ENCODE measurements around the gene APBA2.

APBA2 gene

DNA sequence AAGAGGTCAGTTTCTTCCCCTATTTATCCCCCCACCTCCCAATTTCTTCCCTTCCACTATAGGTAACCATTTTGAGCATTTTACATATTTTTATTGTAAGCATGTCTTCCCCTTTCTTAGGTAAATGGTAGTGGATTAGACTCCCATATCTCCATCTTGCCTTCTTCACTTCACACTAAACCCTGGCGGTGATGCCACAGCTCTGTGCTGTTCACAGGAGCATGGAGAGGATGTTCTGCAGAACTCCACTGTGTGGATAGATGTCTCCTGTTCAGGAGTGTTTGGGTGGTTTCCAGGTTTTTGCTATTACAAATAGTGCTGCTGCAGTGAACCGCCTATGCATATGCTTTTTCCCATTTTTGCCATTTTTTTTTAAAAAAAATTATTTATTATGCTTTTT is 201.1 kb downstream of the APBA2 start:
- Histone ChIP-seq H3F3A (ENCODE audit: insufficient read depth, low read length) (no peaks in the 10 kb centered on the region), H3K4me3 (ENCODE audit: low read length) (no peak overlapping the region), H4K20me1 (ENCODE audit: insufficient read depth, low read length) (no peaks in the 10 kb centered on the region), H3K9ac (ENCODE audit: low read length) (no peak overlapping the region), H3K36me3 (replicated peaks; ENCODE audit: insufficient read depth, low read length) (no peaks in the 10 kb centered on the region), H3K79me2 (ENCODE audit: low read length) (no peaks in the 10 kb centered on the region), H3K27ac (ENCODE audit: low read length) (no peak overlapping the region), H3K4me1 (ENCODE audit: low read length) (no peaks in the 10 kb centered on the region), H3K27me3 (replicated peaks; ENCODE audit: insufficient read depth, low read length) (no peaks in the 10 kb centered on the region), H3K9me2 (replicated peaks; ENCODE audit: insufficient read depth, low read length) (no peaks in the 10 kb centered on the region), H3K9me3 (replicated peaks; ENCODE audit: insufficient read depth, low read length) (no peaks in the 10 kb centered on the region), H3K4me2 (ENCODE audit: low read depth, low read length) (no peak overlapping the region), H2AFZ (ENCODE audit: low read length) (no peak overlapping the region)
- TF ChIP-seq EZH2 (optimal IDR thresholded peaks at IDR 0.05; ENCODE audit: low read depth, low read length) = no peak
- no peak for TF ChIP-seq CTCF (IDR thresholded peaks at IDR 0.05; ENCODE audit: low read length)
- TF ChIP-seq EZH2phosphoT487 (IDR thresholded peaks at IDR 0.05; ENCODE audit: low read length) = no peak
- DNase-seq = no peak

DNA sequence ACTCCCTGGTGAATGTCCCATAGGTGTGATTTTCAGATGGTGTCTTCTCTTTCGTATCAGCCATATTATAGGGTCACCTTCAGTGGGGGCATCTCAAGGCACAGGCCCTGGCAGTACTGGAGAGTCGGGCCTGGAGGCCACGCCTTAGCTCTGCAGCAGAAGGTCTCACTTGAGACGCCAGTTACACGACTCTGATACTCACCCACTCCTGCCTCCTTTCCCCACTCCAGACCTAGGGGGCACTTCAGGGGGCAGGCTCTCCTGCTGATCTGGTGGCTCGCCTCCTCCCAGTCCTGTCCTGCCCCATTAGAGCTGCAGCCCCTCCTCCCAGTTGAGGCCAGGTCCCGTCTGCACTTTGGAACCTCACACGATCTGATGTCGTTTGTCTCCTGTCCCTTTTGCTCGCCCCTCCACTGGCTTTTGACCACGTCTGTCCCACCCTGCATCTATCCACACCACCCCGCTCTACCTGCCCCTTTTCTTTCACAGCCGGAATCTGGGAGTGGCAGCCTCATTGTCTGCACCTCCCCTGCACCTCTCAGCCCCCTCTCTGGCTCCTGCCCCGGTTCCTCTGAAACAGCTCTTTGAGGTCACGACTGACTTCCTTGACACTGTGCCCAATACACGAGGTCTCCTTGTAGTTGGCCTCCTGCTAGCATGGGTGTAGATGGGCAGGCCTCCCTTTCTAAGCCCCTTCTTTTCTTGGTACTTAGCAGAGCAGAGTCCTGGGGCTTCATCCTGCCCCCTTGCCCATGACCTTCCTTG is 201.9 kb downstream of the APBA2 start:
- Histone ChIP-seq H3K27ac (ENCODE audit: low read length) (no peak overlapping the region), H3F3A (ENCODE audit: insufficient read depth, low read length) (no peaks in the 10 kb centered on the region), H3K9ac (ENCODE audit: low read length) (no peak overlapping the region), H3K4me3 (ENCODE audit: low read length) (no peak overlapping the region), H2AFZ (ENCODE audit: low read length) (no peak overlapping the region), H3K4me2 (ENCODE audit: low read depth, low read length) (no peak overlapping the region), H4K20me1 (ENCODE audit: insufficient read depth, low read length) (no peaks in the 10 kb centered on the region), H3K79me2 (ENCODE audit: low read length) (no peaks in the 10 kb centered on the region), H3K9me2 (replicated peaks; ENCODE audit: insufficient read depth, low read length) (no peaks in the 10 kb centered on the region), H3K36me3 (replicated peaks; ENCODE audit: insufficient read depth, low read length) (no peaks in the 10 kb centered on the region), H3K27me3 (replicated peaks; ENCODE audit: insufficient read depth, low read length) (no peaks in the 10 kb centered on the region), H3K4me1 (ENCODE audit: low read length) (no peaks in the 10 kb centered on the region), H3K9me3 (replicated peaks; ENCODE audit: insufficient read depth, low read length) (no peaks in the 10 kb centered on the region)
- TF ChIP-seq CTCF (IDR thresholded peaks at IDR 0.05; ENCODE audit: low read length) (no peak), EZH2 (optimal IDR thresholded peaks at IDR 0.05; ENCODE audit: low read depth, low read length) (no peak), EZH2phosphoT487 (IDR thresholded peaks at IDR 0.05; ENCODE audit: low read length) (no peak)
- no peak for DNase-seq

- H3K79me2 ChIP-seq (ENCODE audit: low read length) = no peaks in the 10 kb centered on the region
- H3K9me3 ChIP-seq (replicated peaks; ENCODE audit: insufficient read depth, low read length) = no peaks in the 10 kb centered on the region
- H3K9me2 ChIP-seq (replicated peaks; ENCODE audit: insufficient read depth, low read length) = no peaks in the 10 kb centered on the region
- TF ChIP-seq EZH2phosphoT487 (IDR thresholded peaks at IDR 0.05; ENCODE audit: low read length) = no peak
- no peak for TF ChIP-seq CTCF (IDR thresholded peaks at IDR 0.05; ENCODE audit: low read length)
- TF ChIP-seq EZH2 (optimal IDR thresholded peaks at IDR 0.05; ENCODE audit: low read depth, low read length) = no peak
- no peaks in the 10 kb centered on the region for H3K27me3 ChIP-seq (replicated peaks; ENCODE audit: insufficient read depth, low read length)
- H3K4me1 ChIP-seq (ENCODE audit: low read length) = no peaks in the 10 kb centered on the region
- no peak for DNase-seq
- H3K36me3 ChIP-seq (replicated peaks; ENCODE audit: insufficient read depth, low read length) = no peaks in the 10 kb centered on the region
- H3F3A ChIP-seq (ENCODE audit: insufficient read depth, low read length) = no peaks in the 10 kb centered on the region
- no peak overlapping the region for H3K9ac ChIP-seq (ENCODE audit: low read length)
- no peak overlapping the region for H2AFZ ChIP-seq (ENCODE audit: low read length)
- no peaks in the 10 kb centered on the region for H4K20me1 ChIP-seq (ENCODE audit: insufficient read depth, low read length)
- no peak overlapping the region for H3K4me3 ChIP-seq (ENCODE audit: low read length)
- H3K4me2 ChIP-seq (ENCODE audit: low read depth, low read length) = no peak overlapping the region
- H3K27ac ChIP-seq (ENCODE audit: low read length) = no peak overlapping the region
These were observed 202.9 kb downstream of the APBA2 start for GRCh38 chr15:29088666-29089065.

Data from MM.1S (cell line).